ENCODE measurements around the gene CEP112. TPM values are rescaled to one million over a fixed set of nuclear protein-coding genes. Genes with fewer than 3 reads are reported as not detected.
"Not testable (repeated sequence)": the region's sequence is repeated elsewhere in the genome, so short reads cannot be mapped to it uniquely, and the experiment has no call there.

Gene CEP112
- total RNA-seq, 1 donor from 2014 or later, result 1.3 TPM

GRCh38 chr17:65797809-65798208, 394.1 kb downstream of the CEP112 start:
- DNase-seq, result peak; percentile 66
- Mint-ChIP-seq H3K9me3 (peaks cover 4% of the 10 kb centered on the region), H3K27me3 (peaks cover 10% of the 10 kb centered on the region), H3K4me1 (peaks cover 11% of the 10 kb centered on the region), H3K4me3 (no peak overlapping the region), H3K36me3 (ENCODE audit: low read depth) (peaks cover 2% of the 10 kb centered on the region), H3K27ac (no peak overlapping the region)
- intact Hi-C loops (cut with micrococcal nuclease), result loop anchor here (5.0 to 10.0 kb wide), 2 partner anchors 243 to 566 kb away; no protein-coding TSS in a partner anchor

DNA sequence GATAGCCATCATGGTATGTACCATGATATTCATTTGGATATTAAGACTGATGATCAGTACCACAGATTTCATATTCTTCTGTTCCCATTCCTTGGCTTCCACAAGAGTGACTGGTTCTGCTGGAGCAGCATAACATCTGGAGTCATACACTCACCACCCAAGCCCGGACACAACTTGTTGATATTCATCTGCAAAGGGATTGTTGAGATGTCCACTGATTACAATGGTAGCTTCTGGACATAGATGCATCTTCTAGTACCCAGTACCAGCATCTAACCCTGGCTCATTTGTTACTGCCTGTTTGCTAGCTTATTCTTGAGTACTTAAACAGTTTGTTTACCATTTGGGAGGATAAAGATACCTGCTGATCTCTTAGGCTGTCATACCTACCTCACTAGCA, 394.8 kb downstream of the CEP112 start:
- no peak overlapping the region for H3K4me3 Mint-ChIP-seq
- no peak for DNase-seq
- H3K27me3 Mint-ChIP-seq, result peaks cover 10% of the 10 kb centered on the region
- no peaks in the 10 kb centered on the region for H3K36me3 Mint-ChIP-seq (ENCODE audit: low read depth)
- intact Hi-C loops (cut with micrococcal nuclease), result loop anchor here (5.0 to 10.0 kb wide), 2 partner anchors 242 to 565 kb away; no protein-coding TSS in a partner anchor
- H3K4me1 Mint-ChIP-seq, result peaks cover 11% of the 10 kb centered on the region
- H3K9me3 Mint-ChIP-seq, result no peaks in the 10 kb centered on the region
- no peak overlapping the region for H3K27ac Mint-ChIP-seq

DNA sequence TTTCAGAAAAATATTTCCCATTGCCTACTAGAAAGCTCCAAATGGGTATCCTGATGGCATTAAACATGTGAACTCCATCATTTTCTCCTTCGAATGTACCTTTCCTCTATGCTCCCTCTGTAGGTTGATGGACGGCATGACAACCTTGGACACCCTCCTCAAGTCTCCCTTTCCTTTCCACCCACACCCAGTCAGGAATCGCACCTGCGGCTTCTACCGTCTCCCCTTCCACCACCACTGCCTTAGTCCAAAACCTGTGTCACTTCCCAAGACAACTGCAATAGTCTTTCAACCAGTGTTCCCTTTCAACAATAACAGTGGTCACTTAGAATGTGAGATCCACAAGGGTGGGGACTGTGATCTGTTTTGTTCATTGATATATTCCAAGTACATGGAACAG, 397.4 kb downstream of the CEP112 start:
- Mint-ChIP-seq H3K27ac (no peak overlapping the region), H3K27me3 (peaks cover 10% of the 10 kb centered on the region), H3K4me1 (peaks cover 5% of the 10 kb centered on the region), H3K4me3 (no peak overlapping the region), H3K9me3 (no peaks in the 10 kb centered on the region), H3K36me3 (ENCODE audit: low read depth) (no peaks in the 10 kb centered on the region)
- peak; percentile 59 for DNase-seq
- intact Hi-C loops (cut with micrococcal nuclease), result loop anchor here (10.0 kb wide), 1 partner anchor 240 kb away; no protein-coding TSS in a partner anchor

DNA sequence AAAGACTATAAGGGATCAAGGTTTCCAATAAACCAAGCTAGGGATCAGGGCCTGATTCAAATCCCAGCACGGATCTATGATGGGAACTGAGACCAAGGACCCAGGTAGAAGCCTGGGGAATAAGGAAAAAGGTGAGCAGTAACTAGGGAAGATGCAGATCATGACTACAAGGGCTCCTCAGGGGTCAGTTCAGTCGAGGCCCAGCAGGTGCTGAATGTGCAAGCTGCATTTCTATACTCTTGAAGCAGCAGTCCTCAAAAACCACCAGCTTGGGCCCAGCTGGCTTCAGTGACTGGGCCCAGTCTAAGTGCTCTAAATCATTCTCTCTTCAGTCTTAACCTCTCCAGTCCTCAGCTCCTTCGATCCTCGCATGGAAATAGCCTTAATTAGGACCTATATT, 401.7 kb downstream of the CEP112 start:
- no peaks in the 10 kb centered on the region for H3K36me3 Mint-ChIP-seq (ENCODE audit: low read depth)
- intact Hi-C loops (cut with micrococcal nuclease), result loop anchor here (10.0 kb wide), 1 partner anchor 235 kb away; no protein-coding TSS in a partner anchor
- H3K9me3 Mint-ChIP-seq, result no peaks in the 10 kb centered on the region
- H3K4me1 Mint-ChIP-seq, result no peaks in the 10 kb centered on the region
- no peak for DNase-seq
- no peak overlapping the region for H3K4me3 Mint-ChIP-seq
- H3K27ac Mint-ChIP-seq, result no peak overlapping the region
- peaks cover 22% of the 10 kb centered on the region for H3K27me3 Mint-ChIP-seq

DNA sequence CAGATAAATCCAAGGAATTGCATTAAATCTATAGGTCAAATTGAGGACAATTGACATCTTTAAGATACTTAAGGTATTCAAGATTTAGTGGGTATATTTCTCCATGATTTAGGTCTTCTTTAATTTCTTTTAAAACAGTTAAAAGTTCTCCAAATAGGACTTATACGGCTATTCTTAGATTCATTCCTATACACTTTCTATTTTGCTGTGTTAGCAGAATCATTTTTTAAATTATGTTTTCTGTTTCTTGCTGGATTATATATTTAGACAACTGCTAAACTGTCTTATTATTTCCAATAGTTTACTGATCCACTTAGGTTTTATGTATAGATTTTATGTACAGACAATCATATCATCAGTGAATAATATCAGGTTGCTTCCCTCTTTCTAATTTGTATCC, 404.4 kb downstream of the CEP112 start:
- intact Hi-C loops (cut with micrococcal nuclease), result no loop called here

DNA sequence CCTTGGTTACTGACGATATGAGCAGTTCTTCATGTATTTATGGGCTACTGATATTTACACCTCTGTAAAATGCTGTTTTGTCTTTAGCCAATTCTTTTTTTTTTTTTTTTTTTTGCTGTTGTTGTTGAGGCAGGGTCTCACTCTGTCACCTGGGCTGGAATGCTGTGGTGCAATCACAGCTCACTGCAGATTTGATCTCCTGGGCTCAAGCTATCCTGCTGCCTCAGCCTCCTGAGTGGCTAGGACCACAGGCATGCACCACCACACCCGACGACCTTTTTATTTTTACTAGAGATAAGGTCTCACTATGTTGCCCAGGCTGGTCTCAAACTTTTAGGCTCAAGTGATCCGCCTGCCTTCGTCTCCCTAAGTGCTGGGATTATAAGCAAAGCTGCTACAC, 405.5 kb downstream of the CEP112 start:
- Mint-ChIP-seq H3K27me3 (peaks cover 16% of the 10 kb centered on the region), H3K4me3 (no peak overlapping the region), H3K4me1 (peaks cover 2% of the 10 kb centered on the region), H3K9me3 (peaks cover 4% of the 10 kb centered on the region), H3K36me3 (ENCODE audit: low read depth) (no peaks in the 10 kb centered on the region), H3K27ac (no peak overlapping the region)
- intact Hi-C loops (cut with micrococcal nuclease), result no loop called here
- no peak for DNase-seq

More for the DNA sequence above, 404.4 kb downstream of the CEP112 start:
- no peaks in the 10 kb centered on the region for H3K36me3 Mint-ChIP-seq (ENCODE audit: low read depth)
- no peaks in the 10 kb centered on the region for H3K4me1 Mint-ChIP-seq
- no peaks in the 10 kb centered on the region for H3K9me3 Mint-ChIP-seq
- no peak for DNase-seq
- no peak overlapping the region for H3K4me3 Mint-ChIP-seq
- peaks cover 12% of the 10 kb centered on the region for H3K27me3 Mint-ChIP-seq
- no peak overlapping the region for H3K27ac Mint-ChIP-seq

- no peak for DNase-seq
- Mint-ChIP-seq H3K27me3 (peaks cover 16% of the 10 kb centered on the region), H3K27ac (no peak overlapping the region), H3K9me3 (peaks cover 4% of the 10 kb centered on the region), H3K4me1 (peaks cover 2% of the 10 kb centered on the region), H3K36me3 (ENCODE audit: low read depth) (no peaks in the 10 kb centered on the region), H3K4me3 (no peak overlapping the region)
- intact Hi-C loops (cut with micrococcal nuclease), result no loop called here
Measured at GRCh38 chr17:65785109-65785508, 406.8 kb downstream of the CEP112 start.

DNA sequence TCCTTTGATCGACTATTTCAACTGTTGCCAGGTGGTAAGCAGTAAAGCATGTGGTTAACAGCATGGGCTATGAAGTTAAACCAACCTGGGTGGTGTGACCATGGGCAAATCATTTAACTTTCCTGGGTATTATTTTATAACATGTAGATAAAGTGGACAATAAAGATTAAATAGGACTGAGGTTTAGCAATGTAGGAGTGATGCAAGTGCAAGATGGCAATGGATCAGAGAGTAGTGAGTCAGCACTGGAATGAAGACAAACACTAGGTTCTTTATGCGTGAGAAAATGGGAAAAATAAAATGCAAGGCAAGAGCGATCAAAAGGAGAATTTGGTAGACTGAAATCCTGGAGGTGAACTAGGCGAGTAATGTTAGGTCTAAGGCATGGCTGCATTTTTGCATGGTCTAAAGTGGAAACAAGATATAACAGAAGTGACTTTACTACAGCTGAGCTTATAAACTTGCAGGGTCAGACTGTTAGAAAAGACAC, 408.0 kb downstream of the CEP112 start:
- peaks cover 2% of the 10 kb centered on the region for H3K4me1 Mint-ChIP-seq
- no peak overlapping the region for H3K4me3 Mint-ChIP-seq
- no peak for DNase-seq
- H3K36me3 Mint-ChIP-seq (ENCODE audit: low read depth), result no peaks in the 10 kb centered on the region
- peaks cover 4% of the 10 kb centered on the region for H3K9me3 Mint-ChIP-seq
- intact Hi-C loops (cut with micrococcal nuclease), result no loop called here
- H3K27ac Mint-ChIP-seq, result no peak overlapping the region
- peaks cover 13% of the 10 kb centered on the region for H3K27me3 Mint-ChIP-seq

DNA sequence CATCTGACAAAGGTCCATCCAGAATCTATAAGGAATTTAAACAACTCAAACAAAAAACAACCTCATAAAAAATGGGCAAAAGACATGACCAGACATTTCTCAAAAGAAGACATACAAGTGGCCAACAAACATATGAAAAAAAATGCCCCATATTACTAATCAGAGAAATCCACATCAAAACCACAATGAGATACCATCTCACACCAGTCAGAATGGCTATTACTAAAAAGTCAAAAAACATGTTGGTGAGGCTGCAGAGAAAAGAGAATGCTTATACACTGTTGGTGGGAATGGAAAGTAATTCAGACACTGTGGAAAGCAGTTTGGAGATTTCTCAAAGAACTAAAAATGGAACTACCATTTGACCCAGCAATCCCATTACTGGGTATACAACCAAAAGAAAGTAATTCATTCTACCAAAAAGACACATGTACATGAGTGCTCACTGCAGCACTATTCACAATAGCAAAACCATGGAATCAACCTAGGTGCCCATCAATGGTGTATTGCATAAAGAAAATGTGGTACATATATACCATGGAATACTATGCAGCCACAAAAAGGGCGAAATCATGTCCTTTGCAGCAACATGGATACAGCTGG, 409.7 kb downstream of the CEP112 start:
- H3K4me1 Mint-ChIP-seq; DNase-seq; H3K27ac Mint-ChIP-seq; H3K4me3 Mint-ChIP-seq; H3K36me3 Mint-ChIP-seq (ENCODE audit: low read depth); H3K27me3 Mint-ChIP-seq; H3K9me3 Mint-ChIP-seq; intact Hi-C loops (cut with micrococcal nuclease): not testable (repeated sequence)

DNA sequence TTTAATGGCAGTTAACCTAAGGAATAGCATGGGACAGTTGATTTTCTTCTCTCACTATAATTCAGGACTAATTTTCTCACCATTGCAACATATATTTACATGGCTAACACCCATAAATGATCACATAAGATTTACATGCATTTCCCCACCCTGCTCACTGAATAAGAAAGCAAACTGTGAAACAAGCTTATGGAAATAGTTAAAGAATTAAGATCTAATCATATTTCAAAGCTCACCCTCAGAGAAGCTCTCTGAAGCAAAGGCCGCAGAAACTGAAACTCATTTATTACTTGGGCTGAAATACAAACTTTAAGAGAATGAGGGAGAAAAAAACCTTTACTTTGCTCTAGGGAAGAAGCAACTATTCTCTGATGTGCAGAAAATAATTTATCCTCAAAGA, 411.8 kb downstream of the CEP112 start:
- H3K4me1 Mint-ChIP-seq, result peaks cover 2% of the 10 kb centered on the region
- intact Hi-C loops (cut with micrococcal nuclease), result no loop called here
- peaks cover 6% of the 10 kb centered on the region for H3K27me3 Mint-ChIP-seq
- H3K27ac Mint-ChIP-seq, result no peak overlapping the region
- DNase-seq, result no peak
- H3K36me3 Mint-ChIP-seq (ENCODE audit: low read depth), result no peaks in the 10 kb centered on the region
- no peak overlapping the region for H3K4me3 Mint-ChIP-seq
- peaks cover 9% of the 10 kb centered on the region for H3K9me3 Mint-ChIP-seq

- intact Hi-C loops (cut with micrococcal nuclease), result no loop called here
- H3K9me3 Mint-ChIP-seq, result peaks cover 9% of the 10 kb centered on the region
- no peak overlapping the region for H3K4me3 Mint-ChIP-seq
- no peak for DNase-seq
- no peak overlapping the region for H3K27ac Mint-ChIP-seq
- H3K4me1 Mint-ChIP-seq, result peaks cover 7% of the 10 kb centered on the region
- H3K36me3 Mint-ChIP-seq (ENCODE audit: low read depth), result no peaks in the 10 kb centered on the region
- H3K27me3 Mint-ChIP-seq, result peaks cover 5% of the 10 kb centered on the region
Measured at GRCh38 chr17:65776890-65777289, 415.0 kb downstream of the CEP112 start.

- Mint-ChIP-seq H3K9me3 (peaks cover 5% of the 10 kb centered on the region), H3K4me3 (no peak overlapping the region), H3K36me3 (ENCODE audit: low read depth) (no peaks in the 10 kb centered on the region), H3K4me1 (peaks cover 6% of the 10 kb centered on the region), H3K27ac (no peak overlapping the region), H3K27me3 (peaks cover 6% of the 10 kb centered on the region)
- DNase-seq, result no peak
- intact Hi-C loops (cut with micrococcal nuclease), result no loop called here
Measured at GRCh38 chr17:65774787-65775186, 417.1 kb downstream of the CEP112 start.

DNA sequence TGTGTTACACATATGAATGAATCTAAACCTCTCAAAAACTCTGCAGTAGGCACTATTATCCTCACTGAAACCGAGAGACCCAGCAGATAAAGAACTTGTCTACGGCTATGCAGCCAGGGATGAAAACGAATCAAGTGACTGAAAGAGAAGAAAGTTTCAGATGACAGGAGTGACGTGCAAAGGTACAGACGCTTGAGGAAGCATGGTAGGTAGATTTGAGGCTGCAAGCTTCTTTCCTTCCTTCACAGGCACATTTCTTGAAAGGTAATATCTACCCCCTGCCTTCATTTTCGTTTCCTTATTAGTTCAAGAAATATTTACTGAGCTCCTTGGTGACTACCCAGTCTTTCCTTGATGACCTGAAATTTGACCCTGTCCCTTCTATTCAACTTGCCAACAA, 418.9 kb downstream of the CEP112 start:
- Mint-ChIP-seq H3K9me3 (peaks cover 2% of the 10 kb centered on the region), H3K4me1 (peaks cover 6% of the 10 kb centered on the region), H3K27ac (no peak overlapping the region), H3K36me3 (ENCODE audit: low read depth) (no peaks in the 10 kb centered on the region), H3K4me3 (no peak overlapping the region), H3K27me3 (peaks cover 10% of the 10 kb centered on the region)
- intact Hi-C loops (cut with micrococcal nuclease), result no loop called here
- no peak for DNase-seq

- Mint-ChIP-seq H3K36me3 (ENCODE audit: low read depth) (no peaks in the 10 kb centered on the region), H3K27me3 (peaks cover 14% of the 10 kb centered on the region), H3K9me3 (no peaks in the 10 kb centered on the region), H3K4me3 (no peak overlapping the region), H3K27ac (no peak overlapping the region), H3K4me1 (peaks cover 6% of the 10 kb centered on the region)
- no peak for DNase-seq
- intact Hi-C loops (cut with micrococcal nuclease), result no loop called here
Measured at GRCh38 chr17:65771704-65772103, 420.2 kb downstream of the CEP112 start.

- Mint-ChIP-seq H3K4me3 (no peak overlapping the region), H3K4me1 (no peaks in the 10 kb centered on the region), H3K27ac (no peak overlapping the region), H3K36me3 (ENCODE audit: low read depth) (no peaks in the 10 kb centered on the region), H3K27me3 (peaks cover 23% of the 10 kb centered on the region), H3K9me3 (peaks cover 3% of the 10 kb centered on the region)
- DNase-seq, result no peak
- intact Hi-C loops (cut with micrococcal nuclease), result no loop called here
Measured at GRCh38 chr17:65763786-65764185, 428.1 kb downstream of the CEP112 start.

Data from activated CD4-positive, alpha-beta T cell treated with anti-CD3 and anti-CD28 coated beads, Interleukin-2, amount 10 ng/mL, durations not matched to agents 24 days and 14 days (primary cell).